ENCODE data around the gene IQCC.

DNA sequence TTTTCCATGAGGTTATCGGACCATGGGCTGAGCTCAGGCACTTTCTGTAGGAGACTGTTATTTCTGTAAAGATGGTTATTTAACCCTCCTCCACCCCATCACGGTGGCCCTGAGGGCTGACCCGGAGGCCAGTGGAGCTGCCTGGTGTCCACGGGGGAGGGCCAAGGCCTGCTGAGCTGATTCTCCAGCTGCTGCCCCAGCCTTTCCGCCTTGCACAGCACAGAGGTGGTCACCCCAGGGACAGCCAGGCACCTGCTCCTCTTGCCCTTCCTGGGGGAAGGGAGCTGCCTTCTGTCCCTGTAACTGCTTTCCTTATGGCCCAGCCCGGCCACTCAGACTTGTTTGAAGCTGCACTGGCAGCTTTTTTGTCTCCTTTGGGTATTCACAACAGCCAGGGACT is 7.6 kb upstream of the IQCC start:
- TF ChIP-seq, protein P1, sequence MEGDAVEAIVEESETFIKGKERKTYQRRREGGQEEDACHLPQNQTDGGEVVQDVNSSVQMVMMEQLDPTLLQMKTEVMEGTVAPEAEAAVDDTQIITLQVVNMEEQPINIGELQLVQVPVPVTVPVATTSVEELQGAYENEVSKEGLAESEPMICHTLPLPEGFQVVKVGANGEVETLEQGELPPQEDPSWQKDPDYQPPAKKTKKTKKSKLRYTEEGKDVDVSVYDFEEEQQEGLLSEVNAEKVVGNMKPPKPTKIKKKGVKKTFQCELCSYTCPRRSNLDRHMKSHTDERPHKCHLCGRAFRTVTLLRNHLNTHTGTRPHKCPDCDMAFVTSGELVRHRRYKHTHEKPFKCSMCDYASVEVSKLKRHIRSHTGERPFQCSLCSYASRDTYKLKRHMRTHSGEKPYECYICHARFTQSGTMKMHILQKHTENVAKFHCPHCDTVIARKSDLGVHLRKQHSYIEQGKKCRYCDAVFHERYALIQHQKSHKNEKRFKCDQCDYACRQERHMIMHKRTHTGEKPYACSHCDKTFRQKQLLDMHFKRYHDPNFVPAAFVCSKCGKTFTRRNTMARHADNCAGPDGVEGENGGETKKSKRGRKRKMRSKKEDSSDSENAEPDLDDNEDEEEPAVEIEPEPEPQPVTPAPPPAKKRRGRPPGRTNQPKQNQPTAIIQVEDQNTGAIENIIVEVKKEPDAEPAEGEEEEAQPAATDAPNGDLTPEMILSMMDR (optimal IDR thresholded peaks at IDR 0.05 in 1 of 3, IDR thresholded peaks at IDR 0.05 in 1 of 3, conservative IDR thresholded peaks at IDR 0.05 in 1 of 3; ENCODE audit: extremely low read depth in 1 of 3, insufficient read depth in 2 of 3, low read length in 3 of 3): no peak
- TF ChIP-seq EZH2 (IDR thresholded peaks at IDR 0.05; ENCODE audit: low read length): no peak

All from keratinocyte (primary cell).